IMR-90 (cell line): ENCODE measurements around the gene WAC. TPM values are rescaled to one million over a fixed set of nuclear protein-coding genes. Genes with fewer than 3 reads are reported as not detected.

Source experiments
- ATAC-seq: fragments of 200-7000 bp; cut with Tn5 transposase; 2 replicates; pipeline ENCODE4 v1.9.1; 2020; ENCODE audit warnings: low read depth, mild to moderate bottlenecking, moderate library complexity
- BruUV-seq: library from RNA; stranded (reverse); fragments of 400-500 nt; replicated peaks from 2 replicates; lab custom pipeline; 2021; lab: Mats Ljungman, UMichigan
- CTCF ChIA-PET: fragments of 300-600 bp; formaldehyde crosslinking; extraction: SDS; loops from one replicate; lab custom pipeline; 2021; ENCODE audit warnings: antibody characterized with exemption; lab: Yijun Ruan, JAX
- POLR2A ChIA-PET: fragments of 300-600 bp; sonication (Branson Sonifier 250); formaldehyde crosslinking; loops from one replicate; lab custom pipeline; 2022; ENCODE audit warnings: antibody characterized with exemption; ENCODE audit not compliant: unreplicated experiment; lab: Charles Lee
- DNase-seq: peaks from one replicate; pipeline ENCODE4 v3.0.0; 2013
- H2AFZ ChIP-seq: replicated peaks from 2 replicates; pipeline ENCODE3; 2013; ENCODE audit warnings: low read length, mild to moderate bottlenecking; ENCODE audit not compliant: poor library complexity
- H2AK5ac ChIP-seq: 2 replicates; pipeline ENCODE4 v1.6.1; 2013; ENCODE audit warnings: low read depth, low read length, inconsistent platforms
- H2AK9ac ChIP-seq: replicated peaks from 2 replicates; pipeline ENCODE3; 2013; ENCODE audit warnings: mild to moderate bottlenecking, low read depth, low read length, moderate library complexity; ENCODE audit not compliant: poor library complexity
- H2BK120ac ChIP-seq: 2 replicates; pipeline ENCODE4 v1.6.1; 2013; ENCODE audit warnings: low read depth, low read length, inconsistent platforms
- H2BK15ac ChIP-seq: 3 replicates; pipeline ENCODE4 v1.6.1; 2013; ENCODE audit warnings: low read depth, low read length, inconsistent platforms
- H2BK20ac ChIP-seq: 2 replicates; pipeline ENCODE4 v1.6.1; 2013; ENCODE audit warnings: low read depth, mild to moderate bottlenecking, inconsistent platforms, low read length, moderate library complexity
- H2BK5ac ChIP-seq: 2 replicates; pipeline ENCODE4 v1.6.1; 2013; ENCODE audit warnings: mild to moderate bottlenecking, low read depth, low read length, inconsistent platforms; ENCODE audit not compliant: poor library complexity, severe bottlenecking
- H3K14ac ChIP-seq: replicated peaks from 2 replicates; pipeline ENCODE4 v1.6.1; 2013; ENCODE audit warnings: low read depth, low read length, inconsistent platforms
- H3K18ac ChIP-seq: 2 replicates; pipeline ENCODE4 v1.6.1; 2013; ENCODE audit warnings: low read depth, low read length, control low read depth
- H3K23ac ChIP-seq: 2 replicates; pipeline ENCODE4 v1.6.1; 2013; ENCODE audit warnings: low read depth, low read length, inconsistent platforms
- H3K27ac ChIP-seq: 2 replicates; pipeline ENCODE4 v1.5.1; 2013; ENCODE audit warnings: mild to moderate bottlenecking, control low read depth, low read length; ENCODE audit not compliant: insufficient read depth
- H3K27me3 ChIP-seq: 2 replicates; pipeline ENCODE4 v1.6.1; 2013; ENCODE audit warnings: low read length; ENCODE audit not compliant: control insufficient read depth, insufficient read depth
- H3K36me3 ChIP-seq: 2 replicates; pipeline ENCODE4 v1.6.1; 2013; ENCODE audit warnings: low read length, mixed read lengths; ENCODE audit not compliant: control insufficient read depth, insufficient read depth
- H3K4ac ChIP-seq: 2 replicates; pipeline ENCODE4 v1.6.1; 2013; ENCODE audit warnings: low read depth, low read length, inconsistent platforms
- H3K4me1 ChIP-seq: 2 replicates; pipeline ENCODE4 v1.6.1; 2013; ENCODE audit warnings: low read length, mixed read lengths; ENCODE audit not compliant: control insufficient read depth, insufficient read depth
- H3K4me2 ChIP-seq: 2 replicates; pipeline ENCODE4 v1.6.1; 2013; ENCODE audit warnings: low read depth, mild to moderate bottlenecking, control low read depth, low read length, moderate library complexity
- H3K4me3 ChIP-seq: 2 replicates; pipeline ENCODE4 v1.5.1; 2013; ENCODE audit warnings: low read depth, mild to moderate bottlenecking, control low read depth, low read length, moderate library complexity; ENCODE audit not compliant: insufficient read depth
- H3K56ac ChIP-seq: 2 replicates; pipeline ENCODE4 v1.6.1; 2013; ENCODE audit warnings: low read length, inconsistent platforms; ENCODE audit not compliant: insufficient read depth; ENCODE audit errors: extremely low read depth
- H3K79me1 ChIP-seq, 2 experiments: 2 replicates each; pipeline ENCODE4 v1.6.1; 2013; ENCODE audit warnings: low read length in 2 of 2, inconsistent platforms in 1 of 2, low read depth in 1 of 2
- H3K9ac ChIP-seq: 2 replicates; pipeline ENCODE4 v1.6.1; 2013; ENCODE audit warnings: low read depth, low read length, control low read depth
- H3K9me1 ChIP-seq: 2 replicates; pipeline ENCODE4 v1.6.1; 2013; ENCODE audit warnings: low read length, inconsistent platforms; ENCODE audit not compliant: insufficient read depth
- H3K9me3 ChIP-seq: 2 replicates; pipeline ENCODE4 v1.6.1; 2013; ENCODE audit warnings: low read length; ENCODE audit not compliant: control insufficient read depth, insufficient read depth
- H4K20me1 ChIP-seq: 2 replicates; pipeline ENCODE4 v1.6.1; 2013; ENCODE audit warnings: low read length, inconsistent platforms; ENCODE audit not compliant: insufficient read depth
- H4K5ac ChIP-seq: 2 replicates; pipeline ENCODE4 v1.6.1; 2013; ENCODE audit warnings: mild to moderate bottlenecking, low read depth, low read length, control low read depth
- H4K8ac ChIP-seq, 2 experiments: 2 replicates each; pipeline ENCODE4 v1.6.1; 2013; ENCODE audit warnings: low read depth in 2 of 2, low read length in 2 of 2, control low read depth in 1 of 2, inconsistent platforms in 1 of 2
- H4K91ac ChIP-seq: 2 replicates; pipeline ENCODE4 v1.6.1; 2013; ENCODE audit warnings: low read depth, low read length, inconsistent platforms; ENCODE audit not compliant: insufficient read depth
- BHLHE40 ChIP-seq: fragments of 150-350 bp; IDR thresholded peaks from 2 replicates; pipeline ENCODE4 v1.6.1; 2016; ENCODE audit warnings: mild to moderate bottlenecking, low read depth, low read length
- CEBPB ChIP-seq: IDR thresholded peaks from 2 replicates; pipeline ENCODE4 v1.6.1; 2012; ENCODE audit warnings: low read depth, low read length, improper control_type of control experiment
- CHD1 ChIP-seq: IDR thresholded peaks from 2 replicates; pipeline ENCODE4 v1.6.1; 2012; ENCODE audit warnings: low read depth, low read length, improper control_type of control experiment
- CTCF ChIP-seq: conservative IDR thresholded peaks from 2 replicates; pipeline ENCODE4 v1.5.1; 2012; ENCODE audit warnings: mild to moderate bottlenecking, low read depth, low read length, improper control_type of control experiment
- ELK1 ChIP-seq: fragments of 150-350 bp; IDR thresholded peaks from 2 replicates; pipeline ENCODE4 v1.6.1; 2016; ENCODE audit warnings: low read depth, mild to moderate bottlenecking, low read length, moderate library complexity, borderline replicate concordance
- FOS ChIP-seq: fragments of 150-350 bp; IDR thresholded peaks from 2 replicates; pipeline ENCODE4 v1.6.1; 2016; ENCODE audit warnings: low read depth, low read length
- MAFK ChIP-seq: IDR thresholded peaks from 2 replicates; pipeline ENCODE4 v1.6.1; 2012; ENCODE audit warnings: low read depth, low read length, improper control_type of control experiment
- MAZ ChIP-seq: IDR thresholded peaks from 2 replicates; pipeline ENCODE4 v1.6.1; 2012; ENCODE audit warnings: low read depth, mild to moderate bottlenecking, low read length, improper control_type of control experiment, moderate library complexity, borderline replicate concordance
- MXI1 ChIP-seq: IDR thresholded peaks from 2 replicates; pipeline ENCODE4 v1.6.1; 2012; ENCODE audit warnings: low read depth, mild to moderate bottlenecking, low read length, moderate library complexity, borderline replicate concordance
- NFE2L2 ChIP-seq: fragments of 150-350 bp; IDR thresholded peaks from 2 replicates; pipeline ENCODE4 v1.6.1; 2016; ENCODE audit warnings: low read depth, mild to moderate bottlenecking, low read length
- POLR2A ChIP-seq: IDR thresholded peaks from 2 replicates; pipeline ENCODE4 v1.6.1; 2012; ENCODE audit warnings: mild to moderate bottlenecking, low read depth, low read length
- RAD21 ChIP-seq: IDR thresholded peaks from 2 replicates; pipeline ENCODE4 v1.6.1; 2012; ENCODE audit warnings: low read length, improper control_type of control experiment
- RCOR1 ChIP-seq: IDR thresholded peaks from 2 replicates; pipeline ENCODE4 v1.6.1; 2012; ENCODE audit warnings: mild to moderate bottlenecking, low read length, improper control_type of control experiment; ENCODE audit not compliant: insufficient replicate concordance
- RFX5 ChIP-seq: IDR thresholded peaks from 2 replicates; pipeline ENCODE4 v1.8.0; 2012; ENCODE audit warnings: low read depth, mild to moderate bottlenecking, low read length, moderate library complexity
- SMC3 ChIP-seq: fragments of 150-350 bp; IDR thresholded peaks from 2 replicates; pipeline ENCODE4 v1.6.1; 2016; ENCODE audit warnings: low read depth, mild to moderate bottlenecking, antibody characterized with exemption, low read length, moderate library complexity
- USF2 ChIP-seq: fragments of 150-350 bp; IDR thresholded peaks from 2 replicates; pipeline ENCODE4 v1.6.1; 2017; ENCODE audit warnings: mild to moderate bottlenecking, antibody characterized with exemption, low read length, low read depth
- WGBS, 2 experiments: methylation state at CpG; one replicate each; pipeline versions ENCODE4 v1.1.5 to v1.1.7; 2013; ENCODE audit warnings: missing lambda C conversion rate in 2 of 2; ENCODE audit not compliant: insufficient read length in 1 of 2; ENCODE audit errors: extremely low coverage in 2 of 2; 5-methylcytosine and 5-hydroxymethylcytosine counted together
- dilution Hi-C: fragments of 300-500 bp; cut with HindIII; formaldehyde crosslinking; loops from one replicate; pipeline ENCODE4 v1.14.3; 2018; ENCODE audit warnings: low sequenced_read_pairs; ENCODE audit not compliant: unreplicated experiment
- in situ Hi-C: fragments of 300-500 bp; cut with MboI; formaldehyde crosslinking; loops from 3 replicates; pipeline ENCODE4 v1.14.3; 2019; ENCODE audit warnings: low sequenced_read_pairs, inconsistent platforms, mixed read lengths
- intact Hi-C: fragments of 100-400 bp; cut with micrococcal nuclease; formaldehyde crosslinking; loops from 2 replicates; pipeline ENCODE4 v1.10.0; 2022
- polyA plus RNA-seq, 3 experiments: library from polyadenylated mRNA; depleted of rRNA; stranded (reverse); fragments of >200 nt; gene quantifications; 2 replicates each; pipeline ENCODE4 v1.2.3, GENCODE V29; 2012; ENCODE audit warnings: low replicate concordance in 1 of 3
- total RNA-seq: library from RNA; depleted of rRNA; stranded (reverse); fragments of >200 nt; gene quantifications from 2 replicates; pipeline ENCODE4 v1.2.3, GENCODE V29; 2012

Gene WAC
- total and polyA plus RNA-seq, 2 of the 4 experiments (the other 2 are of a cell fraction), result 39.6 to 52.2 TPM

- Histone ChIP-seq H3K9me1 (peaks cover under 1% of the 10 kb centered on the region; the same call in 1 of the 2 replicates), H2BK20ac (no peak overlapping the region), H2BK5ac (no peak overlapping the region), H4K20me1 (peaks cover 45% of the 10 kb centered on the region), H3K9ac (no peak overlapping the region), H2AK5ac (no peak overlapping the region), H4K8ac (no peak overlapping the region), H3K4ac (no peak overlapping the region), H2AK9ac (no peak overlapping the region), H3K14ac (no peak overlapping the region), H4K91ac (no peak overlapping the region), H4K5ac (no peak overlapping the region), H3K56ac (no peak overlapping the region), H3K27me3 (no peaks in the 10 kb centered on the region), H3K79me1 (peaks cover 3 to 41% of the 10 kb centered on the region in 2 experiments; a peak in 3 of 4 replicates), H3K23ac (no peak overlapping the region), H3K36me3 (peaks cover 28% of the 10 kb centered on the region), H3K9me3 (no peaks in the 10 kb centered on the region), H3K18ac (no peak overlapping the region), H2AFZ (no peak overlapping the region), H3K4me1 (peaks cover 1% of the 10 kb centered on the region; the same call in 1 of the 2 replicates), H2BK120ac (no peak overlapping the region), H3K27ac (no peak overlapping the region), H2BK15ac (no peak overlapping the region), H3K4me3 (no peak overlapping the region), H3K4me2 (no peak overlapping the region)
- TF ChIP-seq POLR2A, result no peak
- TF ChIP-seq CHD1, result no peak
- TF ChIP-seq CTCF, result no peak
- no peak for TF ChIP-seq RFX5
- TF ChIP-seq CEBPB, result no peak
- TF ChIP-seq FOS, result no peak
- TF ChIP-seq RAD21, result no peak
- TF ChIP-seq MAZ, result no peak
- TF ChIP-seq USF2, result no peak
- no peak for TF ChIP-seq NFE2L2
- TF ChIP-seq ELK1, result no peak
- no peak for TF ChIP-seq MAFK
- TF ChIP-seq BHLHE40, result no peak
- TF ChIP-seq MXI1, result no peak
- TF ChIP-seq SMC3, result no peak
- no peak for TF ChIP-seq RCOR1
- intact Hi-C loops (loop anchor here (5.0 kb wide), 1 partner anchor 36 kb away; no protein-coding TSS in a partner anchor), dilution Hi-C loops (no loop called here), in situ Hi-C loops (no loop called here)
- ChIA-PET CTCF (no interaction called here), POLR2A (no interaction called here)
- DNase-seq (no peak), ATAC-seq (no peak)
- no TSS peak for BruUV-seq
- no CpG with 5 or more reads among the region's 6 CpGs for WGBS, 2 experiments
Observed at GRCh38 chr10:28535846-28536245, 2.9 kb downstream of the WAC start.
